NB4 (cell line): ENCODE measurements around the gene NPAS1.

Experiments
- DNase-seq: peaks from one replicate; pipeline ENCODE4 v3.0.0; 2010; ENCODE audit warnings: low read depth
- H3K4me3 ChIP-seq: one replicate; pipeline ENCODE4 v1.5.1; 2011; ENCODE audit warnings: mild to moderate bottlenecking, low read depth, low read length, moderate library complexity
- CTCF ChIP-seq: IDR thresholded peaks from one replicate; pipeline ENCODE4 v1.5.1; 2012; ENCODE audit warnings: low read depth, low read length
- MAX ChIP-seq: IDR thresholded peaks from 2 replicates; pipeline ENCODE4 v1.6.1; 2011; ENCODE audit warnings: low read depth, low read length
- MYC ChIP-seq: IDR thresholded peaks from 2 replicates; pipeline ENCODE4 v1.6.1; 2011; ENCODE audit warnings: low read depth, low read length
- POLR2A ChIP-seq: IDR thresholded peaks from 2 replicates; pipeline ENCODE4 v1.6.1; 2011; ENCODE audit warnings: mild to moderate bottlenecking; ENCODE audit not compliant: insufficient read length; ENCODE audit errors: extremely low read depth

The NPAS1 gene

GRCh38 chr19:47020992-47021496 is 1.4 kb downstream of the NPAS1 start:
- no peak overlapping the region for H3K4me3 ChIP-seq
- peak; percentile 73 for DNase-seq
- TF ChIP-seq MYC (0 out of 2 replicates have a peak, but pooled peaks have one; percentile 36), MAX (peak; percentile 23; the same call in 1 of the 2 replicates), CTCF (no peak), POLR2A (peak; percentile 30)

GRCh38 chr19:47021536-47022139 is 2.0 kb downstream of the NPAS1 start:
- no peak overlapping the region for H3K4me3 ChIP-seq
- TF ChIP-seq POLR2A (no peak), CTCF (no peak)
- no peak for DNase-seq

GRCh38 chr19:47022140-47022536 is 2.5 kb downstream of the NPAS1 start:
- DNase-seq = no peak
- no peak overlapping the region for H3K4me3 ChIP-seq
- TF ChIP-seq POLR2A (no peak), CTCF (no peak), MAX (no peak), MYC (no peak)

- DNase-seq = no peak
- no peak for TF ChIP-seq MAX
- TF ChIP-seq MYC = no peak
- TF ChIP-seq CTCF = no peak
- TF ChIP-seq POLR2A = no peak
- H3K4me3 ChIP-seq = no peak overlapping the region
Measured at GRCh38 chr19:47022541-47023447, 3.2 kb downstream of the NPAS1 start.

- DNase-seq = no peak
- H3K4me3 ChIP-seq = no peak overlapping the region
- TF ChIP-seq POLR2A (no peak), MAX (no peak), MYC (no peak)
Measured at GRCh38 chr19:47023448-47023794, 3.8 kb downstream of the NPAS1 start.

GRCh38 chr19:47024502-47024901 is 4.9 kb downstream of the NPAS1 start:
- H3K4me3 ChIP-seq = no peak overlapping the region
- no peak for DNase-seq
- no peak for TF ChIP-seq CTCF
- no peak for TF ChIP-seq MYC
- TF ChIP-seq POLR2A = no peak
- TF ChIP-seq MAX = no peak
